ENCODE data around the gene TCF4.
A peak's percentile ranks its signal among the peaks of the same experiment; 100 is the strongest.

Gene TCF4

DNA sequence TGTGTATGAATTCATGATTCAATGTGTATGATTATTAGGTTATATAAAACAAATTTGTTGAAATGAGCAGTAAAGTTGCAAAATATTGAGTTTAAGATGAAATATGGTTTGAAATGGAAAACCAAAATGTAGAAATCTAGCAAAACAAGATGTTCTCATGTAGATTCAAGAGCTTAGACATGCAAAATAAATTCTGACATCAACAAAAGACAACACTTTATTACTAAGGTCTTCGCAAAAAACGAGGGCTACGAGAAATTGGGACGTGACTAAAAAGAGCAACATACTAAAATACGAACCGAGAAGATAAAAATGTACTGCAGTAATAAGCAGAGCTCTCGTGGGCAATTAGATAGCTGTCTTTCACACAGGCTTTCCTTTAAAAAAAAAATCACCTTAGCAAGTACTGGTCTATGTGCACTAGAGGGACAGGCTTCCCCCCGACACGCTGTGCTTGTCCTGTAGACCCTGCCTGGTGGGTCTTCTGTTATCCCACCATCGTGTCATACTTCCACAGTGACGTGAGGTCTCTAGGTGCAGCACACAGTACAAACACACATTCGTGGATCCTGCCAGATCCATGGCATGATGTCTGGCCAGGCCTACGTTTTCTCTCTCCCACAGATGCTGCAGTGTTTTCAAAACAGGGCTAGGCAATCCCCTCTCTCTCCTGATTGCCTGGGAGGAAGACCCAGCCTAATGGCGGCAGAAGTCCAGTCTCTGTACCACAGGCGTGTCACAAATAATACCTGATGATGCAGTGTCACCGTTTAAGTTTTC lies 240.8 kb downstream of the TCF4 start:
- DNase-seq (ENCODE audit: low spot score), result peak; percentile 76

DNA sequence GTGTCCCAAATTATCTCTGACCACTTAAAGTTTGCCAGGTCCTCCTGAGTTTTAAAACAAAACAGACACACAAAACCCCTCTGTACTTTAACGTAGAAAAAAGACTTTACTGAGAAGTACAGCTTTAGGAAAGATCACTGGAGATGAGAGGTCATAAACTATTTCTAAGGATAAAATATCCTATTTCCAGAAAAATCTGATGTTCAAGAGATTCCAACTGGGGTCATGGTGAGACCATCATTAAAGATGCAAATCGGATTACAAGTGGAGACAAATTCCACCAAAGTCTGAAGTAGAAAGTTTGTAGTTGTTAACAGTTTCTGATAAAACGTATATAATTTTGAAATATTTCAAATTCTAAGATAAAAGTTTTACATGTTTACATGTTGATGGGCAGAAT lies 241.6 kb downstream of the TCF4 start:
- DNase-seq (ENCODE audit: low spot score), result no peak

DNA sequence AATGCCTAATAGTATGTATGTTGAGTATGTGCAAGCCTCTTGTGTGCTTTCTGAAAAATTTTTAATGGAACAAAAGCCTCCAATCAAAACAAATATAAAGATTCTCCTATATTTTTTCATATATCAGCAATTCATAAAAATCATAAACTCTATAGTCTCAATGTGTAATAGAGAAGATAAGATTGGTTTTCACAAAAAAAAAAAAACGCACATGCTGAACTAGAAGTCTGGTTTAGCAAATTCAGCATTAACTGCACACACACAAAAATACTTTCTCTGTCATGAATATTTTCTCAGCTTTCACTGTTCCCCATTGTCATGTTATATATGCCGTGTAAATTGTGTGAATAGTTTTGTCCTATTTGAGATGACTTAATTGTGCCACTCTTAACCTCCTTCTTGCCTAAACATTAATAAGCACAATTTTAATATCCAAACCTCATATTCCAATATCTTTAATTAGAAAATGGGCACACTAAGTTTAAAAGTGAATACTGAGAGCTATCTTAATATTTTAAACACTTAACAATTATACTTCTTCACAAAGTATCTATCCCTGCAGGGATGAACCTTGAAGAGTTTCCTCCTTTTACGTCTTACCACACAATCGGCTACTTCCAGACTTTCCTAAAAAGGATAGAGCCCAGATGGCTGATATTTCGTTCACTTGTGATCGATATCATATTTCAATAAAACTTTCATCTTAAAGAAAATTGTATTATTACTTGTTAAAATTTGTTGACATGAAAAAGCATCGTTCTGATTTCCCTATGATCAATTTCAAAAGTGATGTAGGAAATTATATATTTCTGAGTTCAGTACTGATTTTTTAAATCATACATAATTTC lies 242.7 kb downstream of the TCF4 start:
- DNase-seq (ENCODE audit: low spot score), result no peak

DNA sequence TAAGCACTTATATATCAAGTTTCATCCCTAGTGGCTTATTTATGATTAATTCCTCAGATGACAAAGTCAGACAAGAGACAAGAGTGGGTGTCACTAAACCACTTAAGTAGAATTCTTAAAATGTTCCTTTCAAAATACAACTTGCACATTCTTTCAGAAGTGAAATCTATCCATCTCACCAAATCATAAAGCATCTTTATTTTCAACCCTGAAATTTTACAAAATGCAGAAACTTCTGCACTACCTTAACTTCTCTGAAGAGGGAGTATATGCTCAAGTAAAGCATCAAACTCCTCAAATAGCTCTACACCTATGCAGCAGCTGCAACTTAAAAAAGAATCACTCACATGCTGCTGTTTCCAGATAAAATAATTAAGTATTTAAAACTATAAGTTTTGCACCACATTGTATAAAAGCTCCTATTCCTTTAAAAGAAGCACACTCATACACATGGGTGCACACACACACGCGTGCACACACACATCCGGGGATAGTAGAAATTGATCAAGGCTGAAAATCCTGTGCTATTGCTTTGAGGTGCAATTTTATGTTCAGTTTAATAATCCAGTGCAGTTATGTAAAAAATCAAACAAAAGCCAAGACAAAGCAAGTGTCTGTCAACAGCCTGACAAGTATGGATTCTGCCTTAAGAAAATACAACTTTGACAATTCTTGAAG lies 244.5 kb downstream of the TCF4 start:
- DNase-seq (ENCODE audit: low spot score), result peak; percentile 62

DNA sequence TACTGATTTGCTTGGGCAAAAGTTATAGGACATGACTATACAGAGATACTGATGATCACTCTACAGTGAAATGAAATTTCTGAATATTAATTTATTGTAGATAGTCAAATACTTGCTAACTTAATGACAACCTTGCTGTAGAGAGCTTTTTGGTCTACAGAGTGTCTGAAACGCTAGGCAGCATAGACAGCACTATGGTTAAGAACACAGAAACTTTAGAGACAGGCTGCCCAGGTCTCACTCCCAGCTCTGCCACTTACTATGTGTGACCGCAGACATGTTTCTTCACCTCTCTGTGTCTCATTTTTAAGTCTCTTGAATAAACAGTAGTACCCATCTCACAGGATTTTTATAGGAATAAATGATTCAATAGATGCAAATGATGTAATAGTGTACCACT lies 247.0 kb downstream of the TCF4 start:
- DNase-seq (ENCODE audit: low spot score), result no peak

DNA sequence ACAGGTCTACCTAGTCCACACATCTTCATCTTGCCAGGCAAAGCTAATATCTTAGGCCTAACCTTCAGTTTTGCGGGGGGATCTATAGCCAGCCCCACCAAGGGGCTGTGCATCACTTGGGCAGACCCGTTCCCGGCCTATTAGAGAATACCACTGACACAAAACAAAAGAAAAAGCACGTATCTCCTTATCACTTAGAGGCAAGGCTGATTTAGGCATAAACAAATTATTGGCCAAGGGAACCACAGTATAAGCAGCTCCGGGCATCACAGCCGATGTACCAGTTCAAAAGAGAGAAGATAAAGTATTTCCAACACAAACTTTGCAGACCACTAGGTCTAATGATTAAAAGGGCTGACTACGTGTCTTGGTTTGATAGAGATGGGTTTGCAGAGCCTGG lies 248.0 kb downstream of the TCF4 start:
- DNase-seq (ENCODE audit: low spot score), result no peak

DNA sequence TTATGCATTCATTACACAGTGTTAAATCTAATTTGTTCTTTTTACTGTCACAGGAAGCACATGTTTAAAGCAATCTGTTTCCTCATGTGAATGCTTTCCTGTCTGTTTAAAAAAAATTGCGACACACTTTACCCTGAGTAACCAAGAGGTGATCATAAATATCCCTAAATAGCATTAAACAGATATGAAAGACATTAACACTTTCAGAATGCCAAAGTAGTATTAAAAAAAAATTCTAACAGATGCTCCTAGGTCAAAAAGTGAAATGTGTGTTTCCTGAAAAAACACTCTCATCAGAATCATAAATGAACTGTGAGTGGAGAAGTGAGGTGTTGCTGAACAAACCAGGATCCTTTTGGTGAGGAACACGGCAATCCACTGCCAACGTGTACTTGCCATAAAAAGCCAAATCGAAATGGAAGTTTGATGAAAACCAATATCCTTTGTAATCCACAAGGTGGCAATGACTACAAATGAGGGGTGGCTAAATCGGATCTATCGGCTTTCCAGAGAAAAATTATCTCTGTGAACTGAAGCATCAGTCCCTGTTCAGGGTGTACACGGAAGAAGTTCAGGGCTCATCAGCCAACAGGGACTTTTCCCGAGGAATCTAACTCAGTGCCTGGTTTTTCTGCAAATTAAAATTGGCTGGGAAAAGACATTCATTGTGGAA lies 248.9 kb downstream of the TCF4 start:
- no peak for DNase-seq (ENCODE audit: low spot score)

DNA sequence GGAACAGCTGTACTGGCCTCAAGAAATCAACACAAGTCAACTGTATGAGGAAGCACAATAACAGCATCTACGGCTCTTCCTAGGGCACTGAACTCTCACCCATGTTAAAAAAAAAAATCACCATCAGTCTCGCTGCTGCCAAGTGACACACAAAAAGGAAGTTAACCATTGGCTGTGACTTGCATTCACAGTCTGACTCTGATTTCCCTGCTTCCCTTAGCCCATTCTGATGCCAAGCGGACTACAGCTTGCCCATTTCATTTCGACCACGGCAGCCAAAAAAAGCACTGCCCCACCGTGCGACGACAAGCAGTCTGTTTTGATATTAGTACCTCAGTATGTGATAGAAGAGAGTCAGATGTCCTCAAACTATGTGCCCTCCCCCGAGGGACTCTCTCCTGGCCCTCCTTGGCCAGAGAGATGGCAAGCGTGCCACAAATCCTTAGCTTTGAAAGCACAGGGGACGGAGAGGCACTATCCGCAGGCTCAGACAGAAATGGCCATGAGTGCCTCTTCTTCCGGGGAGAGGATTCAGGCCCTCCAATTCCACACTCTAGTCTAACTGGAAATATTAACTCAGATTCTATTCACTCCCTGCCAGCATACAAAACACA lies 250.0 kb downstream of the TCF4 start:
- peak; percentile 97 for DNase-seq (ENCODE audit: low spot score)

DNA sequence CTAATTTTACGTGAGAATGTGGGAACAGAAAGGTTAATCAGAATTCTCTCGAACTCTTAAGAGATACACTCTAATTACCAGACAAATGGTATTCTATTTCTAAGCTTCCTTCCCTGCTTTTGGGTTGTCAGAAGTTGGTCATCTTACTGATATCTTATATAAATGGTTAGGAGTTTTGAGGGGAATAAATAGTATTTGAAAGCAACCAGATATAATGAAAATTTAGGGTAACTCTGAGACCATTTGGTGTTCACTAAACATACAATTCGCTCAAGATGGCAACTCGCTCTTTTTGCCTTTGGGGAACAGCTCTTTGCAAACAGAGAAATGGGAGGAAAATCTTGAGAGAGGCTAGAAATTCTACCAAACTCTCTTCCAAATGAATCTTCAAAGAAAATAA lies 250.9 kb downstream of the TCF4 start:
- DNase-seq (ENCODE audit: low spot score), result no peak

DNA sequence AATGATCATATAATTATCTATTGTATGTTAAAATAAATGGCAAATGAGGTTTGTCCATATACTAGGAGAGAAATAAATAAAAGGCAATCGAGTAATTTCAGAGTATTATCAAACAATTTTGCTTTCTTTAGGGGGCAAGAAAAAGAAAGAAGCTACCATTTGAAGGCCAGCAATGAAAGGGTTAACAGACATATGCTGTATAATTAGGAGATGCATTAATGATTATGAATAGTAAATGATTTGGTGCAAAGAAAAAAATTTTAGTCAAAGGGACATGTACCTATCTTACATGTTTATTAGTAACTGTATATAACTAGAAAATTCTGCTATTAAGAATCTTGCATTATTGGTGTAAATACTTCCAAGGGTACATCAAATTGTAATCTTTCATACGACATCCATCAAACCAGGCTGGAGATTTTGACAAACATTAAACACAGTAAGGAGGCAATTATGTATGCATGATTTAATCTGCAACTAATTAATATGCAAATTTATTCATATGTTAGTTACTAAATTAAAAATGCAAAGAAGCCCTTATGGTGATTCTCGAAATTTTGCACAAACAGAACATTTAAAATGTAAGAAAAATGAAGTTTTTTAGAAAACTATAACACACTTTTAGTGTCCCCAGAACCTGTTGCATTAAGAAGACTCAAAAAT lies 251.4 kb downstream of the TCF4 start:
- DNase-seq (ENCODE audit: low spot score), result no peak

DNA sequence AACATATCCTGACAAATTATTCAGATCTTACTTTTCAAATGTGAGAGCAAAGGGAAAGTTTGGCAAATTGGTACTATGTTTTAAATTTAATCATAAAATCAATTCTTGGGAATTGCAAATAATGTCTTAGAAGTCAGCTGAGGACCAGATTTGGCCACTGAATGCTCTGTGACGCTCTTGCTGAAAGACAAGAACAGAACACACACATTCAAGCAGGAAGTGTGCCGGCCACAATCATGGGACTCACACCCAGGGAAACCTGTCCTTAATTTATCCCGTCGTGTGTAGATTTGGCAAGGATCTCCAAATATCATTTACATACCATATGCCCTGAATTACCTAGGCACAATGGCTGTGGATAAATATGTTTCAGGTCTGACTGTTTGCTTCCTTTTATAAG lies 253.1 kb downstream of the TCF4 start:
- peak; percentile 78 for DNase-seq (ENCODE audit: low spot score)

DNA sequence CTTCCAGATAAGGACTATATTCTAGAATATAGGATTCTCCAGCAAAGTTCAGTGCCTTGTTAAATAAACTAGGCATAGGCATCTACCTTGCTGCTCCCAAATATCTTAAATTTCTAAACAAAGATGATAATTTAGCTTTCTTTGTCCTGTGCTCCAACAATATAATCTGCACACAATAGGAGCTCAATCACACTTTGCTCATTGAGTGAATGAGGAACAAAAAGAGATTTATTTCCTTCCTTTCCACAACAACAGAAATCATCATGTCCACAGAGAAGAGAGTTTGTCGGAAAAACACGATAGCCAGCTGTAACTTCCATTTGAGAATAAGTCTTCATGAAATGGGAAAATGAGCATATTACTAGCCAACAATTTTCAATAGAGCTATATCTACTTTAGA lies 256.7 kb downstream of the TCF4 start:
- no peak for DNase-seq (ENCODE audit: low spot score)

DNA sequence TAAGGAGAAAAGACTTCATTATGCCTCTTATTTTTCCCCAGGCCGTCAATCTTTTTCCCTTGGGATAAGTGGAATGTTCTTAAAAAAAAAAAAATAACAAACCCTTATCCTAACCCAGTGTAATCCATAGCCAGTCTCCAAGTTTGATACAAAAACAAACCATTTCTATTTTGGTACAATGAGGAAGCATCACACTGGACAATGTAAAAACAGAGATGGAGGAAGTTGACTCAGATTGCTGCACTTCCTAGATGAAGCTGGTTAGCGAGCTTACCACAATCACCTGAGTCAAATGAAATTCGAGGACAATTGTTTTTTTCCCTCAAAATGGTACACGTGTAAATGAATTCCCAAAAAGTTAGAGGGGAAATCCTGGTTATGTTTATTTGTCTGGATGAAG lies 259.7 kb downstream of the TCF4 start:
- DNase-seq (ENCODE audit: low spot score), result no peak

DNA sequence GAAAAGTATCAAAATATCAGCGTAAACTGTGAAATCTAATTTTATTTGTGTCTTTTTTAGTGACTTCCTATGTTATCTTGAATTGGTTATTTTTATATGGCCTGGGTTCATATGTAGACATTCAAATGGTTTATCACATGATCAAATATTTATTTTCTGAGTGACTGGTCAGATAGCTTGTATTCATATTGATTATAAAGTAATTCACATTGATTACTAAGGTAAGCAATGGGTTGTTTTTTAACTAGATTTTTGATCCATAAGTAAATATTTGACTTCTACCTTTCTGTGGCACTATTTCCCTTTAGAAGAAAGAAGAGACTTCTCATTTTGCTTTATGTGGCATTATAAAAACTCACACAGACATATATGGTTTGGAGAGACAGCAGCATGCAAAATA lies 260.5 kb downstream of the TCF4 start:
- no peak for DNase-seq (ENCODE audit: low spot score)

DNA sequence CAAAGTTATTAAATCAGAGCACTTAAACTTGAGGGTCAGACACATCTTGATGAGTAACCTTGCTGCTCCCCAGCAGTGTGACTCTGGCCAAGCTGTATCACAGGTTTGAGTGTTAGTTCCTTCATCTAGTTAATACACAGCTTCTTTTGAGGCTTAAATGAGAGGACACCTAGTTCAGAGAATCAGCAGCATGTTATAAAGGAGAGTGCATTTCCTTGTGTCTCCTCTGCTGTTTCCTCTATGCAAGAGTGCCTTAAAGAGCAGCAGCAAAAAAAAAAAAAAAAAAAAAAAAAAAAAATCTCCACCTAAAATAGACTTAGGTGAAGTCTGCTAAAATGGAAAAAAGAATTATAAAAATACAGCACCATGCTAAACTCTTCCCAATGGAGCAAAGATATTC lies 261.9 kb downstream of the TCF4 start:
- no peak for DNase-seq (ENCODE audit: low spot score)

DNA sequence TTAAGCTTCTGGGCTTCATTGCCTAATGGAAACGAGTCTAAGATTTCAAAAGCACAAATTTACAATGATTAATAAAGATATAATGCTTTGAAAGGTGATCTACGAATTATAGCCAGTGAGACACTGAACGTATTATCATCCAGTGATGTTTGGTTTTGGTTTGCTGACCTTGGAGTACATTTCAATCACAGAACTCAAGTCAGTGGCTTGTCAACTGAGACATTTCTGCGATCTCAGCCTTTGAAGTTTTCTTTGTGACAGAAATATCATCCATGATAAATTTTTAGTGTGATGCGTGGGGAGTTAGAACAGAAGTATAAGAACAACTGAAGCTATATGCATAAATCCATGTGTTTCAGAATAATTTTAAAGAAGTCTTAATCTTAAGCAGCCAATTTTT lies 263.8 kb downstream of the TCF4 start:
- no peak for DNase-seq (ENCODE audit: low spot score)

DNA sequence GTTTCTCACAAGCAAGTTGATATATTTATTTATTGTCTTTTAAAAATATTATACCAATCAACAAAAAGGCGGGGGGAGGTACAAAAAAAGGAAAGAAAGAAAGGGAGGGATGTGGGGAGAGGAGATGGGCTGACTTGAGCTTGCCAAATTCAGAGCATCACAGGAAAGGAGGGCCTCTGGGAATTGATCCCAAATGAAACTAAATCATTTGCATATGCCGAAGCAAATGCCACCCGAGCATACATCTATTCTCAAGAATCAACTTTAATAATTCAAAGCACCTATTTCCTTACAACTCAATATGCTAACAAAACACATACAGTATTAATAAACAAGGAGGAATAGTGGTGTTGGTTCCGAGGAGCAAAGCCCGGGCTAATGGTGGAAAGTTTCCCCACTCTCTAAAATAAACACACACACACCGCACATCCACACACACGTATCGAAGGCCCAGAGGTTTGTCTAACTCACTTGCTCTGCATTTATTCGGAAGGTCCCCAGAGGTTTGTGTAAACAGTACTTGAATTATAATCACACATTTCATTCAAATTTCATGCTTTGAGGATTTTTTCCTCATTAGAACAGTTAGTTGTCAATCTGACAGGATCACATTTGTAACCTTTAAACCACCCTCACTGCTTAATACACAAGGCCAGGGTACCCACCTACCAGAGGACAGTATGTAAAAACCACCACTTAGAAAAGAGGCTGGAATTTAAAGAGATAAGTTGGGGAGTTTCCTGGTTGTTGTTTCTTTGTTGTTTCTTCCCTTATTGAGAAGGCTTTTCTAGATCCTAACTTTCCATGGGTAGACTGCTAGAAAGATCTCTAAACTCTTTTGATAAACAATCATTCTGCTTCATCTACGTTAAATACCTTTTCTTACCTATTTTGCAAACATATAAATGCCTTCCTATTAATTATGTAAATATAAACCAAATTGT lies 264.7 kb downstream of the TCF4 start:
- no peak for DNase-seq (ENCODE audit: low spot score)

DNA sequence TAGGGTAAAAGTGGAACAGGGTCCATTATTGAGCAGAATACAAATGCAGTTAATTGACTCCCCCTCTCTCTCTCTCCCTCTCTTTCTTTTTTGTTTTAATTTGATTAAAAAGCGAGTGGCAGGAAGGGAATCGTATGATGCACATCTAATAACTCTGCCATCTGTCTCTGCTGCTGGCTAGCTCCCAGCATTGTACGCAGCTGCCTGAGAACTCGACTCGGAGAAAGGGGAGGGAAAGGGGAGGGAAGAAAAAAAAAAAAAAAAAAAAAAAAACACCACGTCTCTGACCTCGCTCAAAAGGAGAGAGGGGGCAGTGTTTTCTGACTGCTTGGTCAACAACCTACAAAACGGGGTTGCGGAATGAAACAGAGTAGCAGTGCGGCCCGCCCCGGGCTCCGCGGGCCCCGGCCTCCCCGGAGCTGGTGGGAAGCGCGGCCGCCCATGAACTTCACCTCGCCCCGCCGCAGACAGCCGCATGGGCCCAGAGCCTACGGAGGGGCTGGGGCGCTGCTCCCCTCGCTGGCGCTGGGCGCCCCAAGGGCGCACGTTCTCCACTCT lies 265.7 kb downstream of the TCF4 start:
- peak; percentile 89 for DNase-seq (ENCODE audit: low spot score)

DNA sequence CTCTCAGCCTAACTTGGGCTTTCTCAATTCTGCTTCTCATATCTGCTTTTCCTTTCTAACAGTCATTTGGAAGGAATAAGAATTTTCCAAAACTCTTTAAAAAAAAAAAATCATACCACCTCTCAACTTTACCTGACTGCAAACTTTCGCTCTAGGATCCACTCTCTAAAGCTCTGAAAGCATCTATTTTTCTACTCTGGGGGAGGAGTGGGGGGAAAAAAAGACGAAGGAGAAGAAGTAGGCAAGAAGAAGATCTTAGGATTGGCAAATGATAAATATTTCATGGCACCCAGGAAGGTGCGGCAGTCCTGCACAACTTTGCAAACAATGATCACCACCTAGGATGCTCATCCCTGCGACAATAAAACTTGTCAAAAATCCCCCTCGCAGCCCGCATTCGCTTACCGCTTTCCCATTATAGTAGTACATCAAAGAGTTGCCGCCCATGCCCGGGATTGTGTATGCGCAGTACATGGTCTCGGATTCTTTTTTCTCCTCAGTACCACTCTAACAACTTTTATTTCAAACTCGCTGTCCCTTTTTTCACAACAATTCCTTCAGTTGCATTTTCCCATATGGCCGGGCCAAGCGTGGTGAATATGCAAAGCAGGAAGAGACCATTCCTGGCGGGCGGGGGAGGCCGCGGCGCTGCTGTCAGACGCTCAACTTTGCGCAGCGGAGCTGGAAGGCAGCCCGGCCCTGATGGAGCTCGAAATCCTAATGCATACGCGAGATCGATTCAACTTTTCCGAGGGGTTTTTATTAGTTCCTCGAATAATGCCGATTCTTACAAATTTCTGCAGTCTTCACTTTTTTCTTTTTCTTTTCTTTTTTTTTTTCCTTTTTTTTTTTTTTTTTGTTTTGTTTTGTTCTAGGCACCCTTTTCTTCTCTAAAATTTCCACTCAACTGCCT lies 266.5 kb downstream of the TCF4 start:
- peak; percentile 85 for DNase-seq (ENCODE audit: low spot score)
